Neutrophil (primary cell): ENCODE results near the gene MAGI3.
"Not testable (repeated sequence)": the region's sequence is repeated elsewhere in the genome, so short reads cannot be mapped to it uniquely, and the experiment has no call there.

Source experiments
- H3K27ac ChIP-seq: fragments of 200-600 bp; sonication (generic); 2 replicates; pipeline ENCODE4 v1.5.1; 2016; ENCODE audit warnings: mild to moderate bottlenecking, moderate library complexity
- H3K27me3 ChIP-seq: fragments of 200-600 bp; sonication (generic); 2 replicates; pipeline ENCODE4 v1.6.0; 2016; ENCODE audit warnings: mild to moderate bottlenecking
- H3K36me3 ChIP-seq: fragments of 200-600 bp; sonication (generic); 2 replicates; pipeline ENCODE4 v1.5.1; 2017
- H3K4me1 ChIP-seq, 2 experiments: fragments of 200-600 bp in 1 of 2; sonication (generic) in 1 of 2; 1 replicate in 1 of 2; 2 replicates in 1 of 2; pipeline versions ENCODE4 v1.5.1 to v1.6.1; 2013 to 2016; ENCODE audit warnings: low read depth in 1 of 2, low read length in 1 of 2, mild to moderate bottlenecking in 1 of 2, moderate library complexity in 1 of 2; ENCODE audit not compliant: control insufficient read depth in 1 of 2, insufficient read depth in 1 of 2
- H3K4me3 ChIP-seq, 2 experiments: fragments of 200-600 bp in 1 of 2; sonication (generic) in 1 of 2; 1 replicate in 1 of 2; 2 replicates in 1 of 2; pipeline ENCODE4 v1.5.1; 2013 to 2016; ENCODE audit warnings: low read depth in 1 of 2, low read length in 1 of 2, mild to moderate bottlenecking in 1 of 2, moderate library complexity in 1 of 2
- H3K9me3 ChIP-seq: fragments of 200-600 bp; sonication (generic); 2 replicates; pipeline ENCODE4 v1.5.1; 2016
- TF ChIP-seq, protein P1 (sequence below): fragments of 200-600 bp; sonication (generic); IDR thresholded peaks from 2 replicates; pipeline ENCODE4 v1.5.1; 2016; ENCODE audit warnings: antibody characterized with exemption

The MAGI3 gene

DNA sequence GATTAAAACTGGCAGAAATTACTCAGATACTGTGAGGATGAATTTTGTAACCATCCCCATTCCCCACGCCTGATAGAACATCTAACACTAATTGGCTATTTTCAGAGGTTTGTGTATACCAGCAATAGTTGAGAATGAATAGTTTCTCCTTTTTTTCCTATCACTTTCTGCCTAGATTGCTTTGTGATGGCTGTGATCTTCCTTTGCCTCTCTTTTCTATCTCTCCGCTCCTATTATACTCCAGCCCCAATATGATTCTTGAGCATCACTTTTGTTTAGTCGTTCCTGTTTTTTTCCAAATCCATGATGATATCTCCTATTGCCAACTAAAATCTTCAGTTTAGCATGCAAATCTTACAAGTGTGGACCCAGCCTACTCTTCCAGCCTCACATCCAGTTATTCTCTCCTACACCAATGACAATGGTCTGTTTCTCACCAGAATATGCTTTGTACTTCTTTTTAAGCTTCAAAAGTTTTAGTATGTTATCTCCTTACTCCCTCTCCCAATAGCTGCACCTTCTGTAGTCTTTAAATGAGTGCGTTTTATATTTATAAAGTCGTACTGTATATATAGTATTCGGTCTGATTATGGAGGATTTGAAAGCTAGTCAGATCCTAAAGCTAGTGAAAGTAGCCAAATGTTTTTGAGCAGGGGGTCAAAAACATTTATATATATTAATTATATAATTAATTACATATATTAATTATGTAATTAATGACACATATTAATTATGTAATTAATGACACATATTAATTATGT lies 25.2 kb downstream of the MAGI3 start:
- no peak overlapping the region for H3K4me3 ChIP-seq
- no peaks in the 10 kb centered on the region for H3K27me3 ChIP-seq
- TF ChIP-seq, protein P1, sequence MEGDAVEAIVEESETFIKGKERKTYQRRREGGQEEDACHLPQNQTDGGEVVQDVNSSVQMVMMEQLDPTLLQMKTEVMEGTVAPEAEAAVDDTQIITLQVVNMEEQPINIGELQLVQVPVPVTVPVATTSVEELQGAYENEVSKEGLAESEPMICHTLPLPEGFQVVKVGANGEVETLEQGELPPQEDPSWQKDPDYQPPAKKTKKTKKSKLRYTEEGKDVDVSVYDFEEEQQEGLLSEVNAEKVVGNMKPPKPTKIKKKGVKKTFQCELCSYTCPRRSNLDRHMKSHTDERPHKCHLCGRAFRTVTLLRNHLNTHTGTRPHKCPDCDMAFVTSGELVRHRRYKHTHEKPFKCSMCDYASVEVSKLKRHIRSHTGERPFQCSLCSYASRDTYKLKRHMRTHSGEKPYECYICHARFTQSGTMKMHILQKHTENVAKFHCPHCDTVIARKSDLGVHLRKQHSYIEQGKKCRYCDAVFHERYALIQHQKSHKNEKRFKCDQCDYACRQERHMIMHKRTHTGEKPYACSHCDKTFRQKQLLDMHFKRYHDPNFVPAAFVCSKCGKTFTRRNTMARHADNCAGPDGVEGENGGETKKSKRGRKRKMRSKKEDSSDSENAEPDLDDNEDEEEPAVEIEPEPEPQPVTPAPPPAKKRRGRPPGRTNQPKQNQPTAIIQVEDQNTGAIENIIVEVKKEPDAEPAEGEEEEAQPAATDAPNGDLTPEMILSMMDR, result no peak
- H3K9me3 ChIP-seq, result no peaks in the 10 kb centered on the region
- H3K36me3 ChIP-seq, result no peaks in the 10 kb centered on the region
- H3K27ac ChIP-seq, result no peak overlapping the region
- H3K4me1 ChIP-seq, result no peaks in the 10 kb centered on the region

DNA sequence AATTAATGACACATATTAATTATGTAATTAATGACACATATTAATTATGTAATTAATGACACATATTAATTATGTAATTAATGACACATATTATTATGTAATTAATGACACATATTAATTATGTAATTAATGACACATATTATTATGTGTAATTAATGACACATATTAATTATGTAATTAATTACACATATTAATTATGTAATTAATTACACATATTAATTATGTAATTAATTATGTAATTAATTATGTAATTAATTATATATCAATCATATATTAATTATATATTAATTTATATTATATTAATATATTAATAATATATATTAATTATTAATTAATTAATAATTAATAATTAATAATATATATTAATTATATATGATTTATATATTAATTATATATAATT lies 25.8 kb downstream of the MAGI3 start:
- H3K4me1 ChIP-seq, H3K4me3 ChIP-seq, H3K36me3 ChIP-seq, H3K9me3 ChIP-seq, H3K27me3 ChIP-seq, H3K27ac ChIP-seq: not testable (repeated sequence)

DNA sequence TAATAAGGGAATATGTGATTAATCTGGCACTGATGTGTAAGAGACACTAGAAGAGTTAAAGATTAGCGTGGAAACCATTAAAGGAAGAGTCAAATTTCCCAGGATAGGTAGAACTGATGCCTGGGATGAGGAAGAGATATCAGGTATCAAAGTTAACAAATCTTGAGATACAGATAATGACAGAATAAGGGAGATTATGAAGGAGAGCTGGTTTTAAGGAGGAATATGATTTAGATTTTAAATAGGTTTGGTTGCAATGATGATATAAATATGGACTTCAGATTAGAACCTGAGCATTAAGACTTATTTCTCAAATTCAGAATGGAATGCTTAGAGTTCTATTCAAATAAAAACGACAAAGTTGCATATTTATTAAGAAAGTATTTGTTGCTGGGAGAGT lies 26.2 kb downstream of the MAGI3 start:
- Histone ChIP-seq H3K9me3 (no peaks in the 10 kb centered on the region), H3K36me3 (no peaks in the 10 kb centered on the region), H3K27ac (no peak overlapping the region), H3K27me3 (no peaks in the 10 kb centered on the region), H3K4me3 (no peak overlapping the region), H3K4me1 (no peaks in the 10 kb centered on the region)
- TF ChIP-seq, protein P1, result no peak

DNA sequence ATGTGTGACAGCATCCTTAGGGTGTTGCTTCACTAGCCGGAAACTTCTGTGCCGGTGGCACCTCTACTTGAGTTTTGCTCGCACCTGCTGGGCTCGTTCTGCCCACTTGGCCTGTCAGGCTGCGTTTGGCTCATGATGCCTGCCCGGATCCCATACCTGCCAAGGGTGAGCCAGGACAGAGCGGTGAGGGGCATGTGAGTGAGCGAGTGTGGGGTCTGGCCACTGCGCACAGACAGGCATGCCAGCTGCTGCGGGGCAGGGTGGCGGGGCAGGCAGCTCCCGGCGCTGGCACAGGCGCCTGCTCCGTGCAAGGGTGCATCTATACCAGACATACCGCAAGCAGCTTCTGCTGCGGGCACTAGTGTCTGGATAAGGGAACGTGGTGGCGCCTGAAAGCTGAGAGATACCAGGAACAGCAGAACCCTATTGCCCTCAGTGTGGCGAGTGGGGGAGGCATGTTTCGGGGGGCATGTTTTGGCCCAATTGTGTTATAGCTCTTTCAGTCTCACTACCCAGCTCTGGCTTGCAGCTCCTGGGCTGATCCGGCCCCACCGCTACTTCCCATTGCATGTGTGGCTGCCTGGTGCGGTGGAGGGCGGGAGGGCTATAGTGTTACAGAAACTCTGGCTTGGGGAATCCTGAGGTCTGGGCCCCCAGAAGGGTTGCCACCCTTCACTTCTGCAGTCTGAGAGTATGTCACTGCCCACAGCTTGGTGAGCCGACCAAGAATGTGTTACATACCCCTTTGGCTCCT lies 32.2 kb downstream of the MAGI3 start:
- no peak overlapping the region for H3K4me3 ChIP-seq
- no peaks in the 10 kb centered on the region for H3K9me3 ChIP-seq
- no peaks in the 10 kb centered on the region for H3K27me3 ChIP-seq
- H3K36me3 ChIP-seq, result no peaks in the 10 kb centered on the region
- TF ChIP-seq, protein P1, result no peak
- no peak overlapping the region for H3K27ac ChIP-seq
- H3K4me1 ChIP-seq, result no peaks in the 10 kb centered on the region

DNA sequence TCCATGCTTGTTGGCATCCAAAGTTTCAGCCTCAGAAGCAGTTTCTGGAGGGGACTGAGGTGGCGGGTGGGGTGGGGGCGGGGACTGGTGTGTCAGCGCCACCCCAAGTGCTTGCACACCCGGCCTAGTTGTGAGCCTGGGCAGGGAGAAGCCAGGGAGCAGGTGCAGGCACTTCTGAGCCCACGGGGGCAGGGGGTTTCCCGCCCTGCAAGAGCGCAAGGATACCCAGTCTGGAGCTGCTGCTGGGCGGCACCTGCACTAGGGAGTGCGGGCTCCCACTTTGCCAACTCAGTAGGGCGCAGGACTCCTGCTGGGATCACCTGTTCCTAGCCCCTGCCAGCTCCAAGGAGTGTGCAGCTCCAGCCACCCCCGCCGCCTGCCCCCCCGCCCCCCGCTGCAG lies 33.5 kb downstream of the MAGI3 start:
- Histone ChIP-seq H3K9me3 (no peaks in the 10 kb centered on the region), H3K4me3 (no peak overlapping the region), H3K36me3 (no peaks in the 10 kb centered on the region), H3K27me3 (no peaks in the 10 kb centered on the region), H3K27ac (no peak overlapping the region), H3K4me1 (no peaks in the 10 kb centered on the region)
- TF ChIP-seq, protein P1, result no peak

DNA sequence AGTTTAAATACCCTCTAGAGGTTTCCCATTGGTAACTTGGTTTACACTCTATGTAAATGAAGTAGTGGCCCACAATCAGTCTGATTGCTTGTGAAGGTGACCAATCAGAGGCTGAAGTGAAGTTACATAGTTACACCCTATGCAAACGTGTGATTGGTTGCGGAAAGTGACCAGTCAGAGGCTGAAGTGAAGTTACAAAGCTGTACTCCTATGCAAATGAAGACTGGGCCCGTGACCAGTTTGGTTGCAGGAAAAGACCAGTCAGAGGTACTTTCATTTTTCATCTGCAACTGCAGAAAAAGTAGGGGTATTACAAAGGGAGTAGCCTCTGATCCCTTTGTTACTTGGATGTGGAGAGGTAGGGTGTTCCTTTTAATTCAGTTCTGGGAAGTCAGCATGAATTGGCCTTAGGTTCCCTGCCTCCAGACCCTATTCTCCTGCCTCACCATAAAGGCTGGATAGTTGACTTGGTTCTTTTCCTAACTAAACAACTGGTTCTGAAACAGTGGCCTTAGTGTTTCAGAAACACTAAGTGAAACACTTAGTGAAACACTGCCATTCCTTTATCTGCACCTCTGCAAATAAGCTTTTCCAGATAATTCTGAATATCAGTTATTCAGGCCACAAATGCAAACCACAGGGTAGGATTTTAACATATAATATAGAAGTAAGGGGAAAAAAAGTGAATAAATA lies 39.3 kb downstream of the MAGI3 start:
- no peaks in the 10 kb centered on the region for H3K4me1 ChIP-seq
- no peaks in the 10 kb centered on the region for H3K27me3 ChIP-seq
- H3K36me3 ChIP-seq, result no peaks in the 10 kb centered on the region
- H3K9me3 ChIP-seq, result no peaks in the 10 kb centered on the region
- TF ChIP-seq, protein P1, result no peak
- no peak overlapping the region for H3K4me3 ChIP-seq
- no peak overlapping the region for H3K27ac ChIP-seq
